ENCODE measurements around the gene LRRC57.

DNA sequence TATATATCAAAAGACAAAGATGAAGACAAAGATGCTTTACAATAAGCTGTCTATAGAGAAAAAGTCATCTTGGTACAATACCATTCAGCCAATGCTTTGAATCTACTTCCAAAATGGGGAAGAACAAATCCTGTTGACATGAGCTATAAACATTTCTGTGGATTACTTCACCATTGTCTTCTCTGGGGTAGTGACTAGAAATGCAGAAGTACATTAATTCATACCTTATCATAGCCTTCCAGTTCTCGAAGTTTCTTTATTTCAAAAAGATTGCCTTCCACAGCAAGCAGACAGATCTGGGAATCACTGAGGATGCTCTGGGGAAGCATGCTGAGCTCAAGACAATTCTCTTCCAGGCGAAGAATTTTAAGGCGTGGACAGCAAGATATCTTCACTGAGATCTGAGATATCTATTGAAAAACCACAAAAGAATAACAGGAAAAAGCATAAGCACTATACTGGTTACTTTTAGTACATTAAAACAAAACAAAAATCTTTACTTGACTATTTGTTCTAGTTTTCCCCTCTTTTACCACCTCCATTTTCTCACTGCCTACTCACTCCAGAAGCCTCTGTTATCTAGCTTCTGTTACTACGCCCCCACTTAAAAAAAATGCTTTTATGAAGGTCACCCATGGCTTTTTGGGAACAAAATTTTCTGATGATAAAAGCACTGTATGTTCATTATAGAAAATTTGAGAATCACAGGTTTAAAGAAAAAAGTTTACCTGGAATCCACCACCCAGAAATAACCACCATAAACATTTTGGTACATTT, 3.6 kb downstream of the LRRC57 start:
- TF ChIP-seq, protein P1, sequence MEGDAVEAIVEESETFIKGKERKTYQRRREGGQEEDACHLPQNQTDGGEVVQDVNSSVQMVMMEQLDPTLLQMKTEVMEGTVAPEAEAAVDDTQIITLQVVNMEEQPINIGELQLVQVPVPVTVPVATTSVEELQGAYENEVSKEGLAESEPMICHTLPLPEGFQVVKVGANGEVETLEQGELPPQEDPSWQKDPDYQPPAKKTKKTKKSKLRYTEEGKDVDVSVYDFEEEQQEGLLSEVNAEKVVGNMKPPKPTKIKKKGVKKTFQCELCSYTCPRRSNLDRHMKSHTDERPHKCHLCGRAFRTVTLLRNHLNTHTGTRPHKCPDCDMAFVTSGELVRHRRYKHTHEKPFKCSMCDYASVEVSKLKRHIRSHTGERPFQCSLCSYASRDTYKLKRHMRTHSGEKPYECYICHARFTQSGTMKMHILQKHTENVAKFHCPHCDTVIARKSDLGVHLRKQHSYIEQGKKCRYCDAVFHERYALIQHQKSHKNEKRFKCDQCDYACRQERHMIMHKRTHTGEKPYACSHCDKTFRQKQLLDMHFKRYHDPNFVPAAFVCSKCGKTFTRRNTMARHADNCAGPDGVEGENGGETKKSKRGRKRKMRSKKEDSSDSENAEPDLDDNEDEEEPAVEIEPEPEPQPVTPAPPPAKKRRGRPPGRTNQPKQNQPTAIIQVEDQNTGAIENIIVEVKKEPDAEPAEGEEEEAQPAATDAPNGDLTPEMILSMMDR (IDR thresholded peaks at IDR 0.05): no peak
- no peak for TF ChIP-seq POLR2A (IDR thresholded peaks at IDR 0.05)

Data from right lobe of liver (tissue), 4 donors.